Ishikawa (cell line): ENCODE data around the gene TANC1.

ENCODE experiments used
- CREB1 ChIP-seq: IDR thresholded peaks from 2 replicates; pipeline ENCODE4 v1.6.1; 2012; ENCODE audit warnings: low read depth
- EP300 ChIP-seq: IDR thresholded peaks from 2 replicates; pipeline ENCODE4 v1.6.1; 2012; ENCODE audit warnings: borderline replicate concordance
- FOXM1 ChIP-seq: IDR thresholded peaks from 2 replicates; pipeline ENCODE4 v1.6.1; 2012; ENCODE audit warnings: low read depth, borderline replicate concordance
- NFIC ChIP-seq: IDR thresholded peaks from 2 replicates; pipeline ENCODE4 v1.6.1; 2012
- TAF1 ChIP-seq: IDR thresholded peaks from 2 replicates; pipeline ENCODE4 v1.6.1; 2012; ENCODE audit warnings: low read depth, mild to moderate bottlenecking
- TCF12 ChIP-seq: IDR thresholded peaks from 2 replicates; pipeline ENCODE4 v1.6.1; 2012; ENCODE audit warnings: low read depth

- TF ChIP-seq TAF1 (no peak), FOXM1 (no peak), NFIC (no peak), EP300 (no peak), TCF12 (no peak), CREB1 (no peak)
Observed at GRCh38 chr2:158960193-158960592, 8.2 kb upstream of the TANC1 start.
